Measurements from ENCODE around the gene LIN54. TPM values are rescaled to one million over a fixed set of nuclear protein-coding genes. Genes with fewer than 3 reads are reported as not detected.
A peak's percentile ranks its signal among the peaks of the same experiment; 100 is the strongest.
"Not testable (repeated sequence)": the region's sequence is repeated elsewhere in the genome, so short reads cannot be mapped to it uniquely, and the experiment has no call there.

LIN54 gene
- total RNA-seq, result 10 to 100 TPM in 2 of 3 donors, 1 to 10 TPM in 1; 9.8 to 14.0 (median 11.7) TPM

DNA sequence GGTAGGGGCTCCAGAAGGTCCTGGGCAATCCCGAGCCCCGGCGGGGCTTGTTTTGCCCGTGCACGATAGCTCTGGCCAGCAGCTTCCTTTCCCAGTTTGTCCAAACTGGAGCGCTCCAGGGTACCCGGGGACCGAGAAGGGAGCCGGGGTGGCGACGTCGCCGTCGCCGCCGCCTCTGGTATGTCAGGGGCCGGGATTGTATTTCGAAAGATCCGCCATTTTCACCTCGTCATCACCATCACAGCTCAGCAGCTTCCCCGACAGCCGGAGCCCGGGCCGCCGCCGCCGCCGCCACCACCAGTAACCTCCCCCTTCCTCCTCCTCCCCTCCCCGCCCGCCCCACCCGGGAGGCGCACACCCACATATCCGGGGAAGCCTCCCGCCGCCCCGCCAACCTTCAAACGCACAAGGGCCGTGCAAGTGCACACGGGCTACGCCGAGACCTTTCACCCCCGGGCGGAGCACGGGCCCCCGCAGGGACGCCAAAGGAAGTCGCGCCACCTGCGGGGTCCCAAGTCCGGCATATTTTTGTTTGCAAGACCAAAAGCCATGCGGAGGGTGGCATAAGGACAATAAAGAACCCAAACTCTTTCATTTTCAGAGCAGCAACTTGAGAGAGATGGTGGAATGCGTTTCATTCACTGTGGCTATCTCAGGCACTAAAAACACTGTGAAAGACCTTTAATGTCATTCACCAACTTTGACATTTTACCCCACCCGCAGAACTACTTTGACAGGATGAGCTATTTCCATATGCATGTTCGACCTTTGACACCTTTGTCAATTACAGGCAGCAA, at the start of gene LIN54:
LIN54 (minus strand) TSS at position 302 of the 797 bp plus-strand sequence. CDS start 25,979 bp downstream, outside the sequence.
- TF ChIP-seq, protein P1, sequence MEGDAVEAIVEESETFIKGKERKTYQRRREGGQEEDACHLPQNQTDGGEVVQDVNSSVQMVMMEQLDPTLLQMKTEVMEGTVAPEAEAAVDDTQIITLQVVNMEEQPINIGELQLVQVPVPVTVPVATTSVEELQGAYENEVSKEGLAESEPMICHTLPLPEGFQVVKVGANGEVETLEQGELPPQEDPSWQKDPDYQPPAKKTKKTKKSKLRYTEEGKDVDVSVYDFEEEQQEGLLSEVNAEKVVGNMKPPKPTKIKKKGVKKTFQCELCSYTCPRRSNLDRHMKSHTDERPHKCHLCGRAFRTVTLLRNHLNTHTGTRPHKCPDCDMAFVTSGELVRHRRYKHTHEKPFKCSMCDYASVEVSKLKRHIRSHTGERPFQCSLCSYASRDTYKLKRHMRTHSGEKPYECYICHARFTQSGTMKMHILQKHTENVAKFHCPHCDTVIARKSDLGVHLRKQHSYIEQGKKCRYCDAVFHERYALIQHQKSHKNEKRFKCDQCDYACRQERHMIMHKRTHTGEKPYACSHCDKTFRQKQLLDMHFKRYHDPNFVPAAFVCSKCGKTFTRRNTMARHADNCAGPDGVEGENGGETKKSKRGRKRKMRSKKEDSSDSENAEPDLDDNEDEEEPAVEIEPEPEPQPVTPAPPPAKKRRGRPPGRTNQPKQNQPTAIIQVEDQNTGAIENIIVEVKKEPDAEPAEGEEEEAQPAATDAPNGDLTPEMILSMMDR (IDR thresholded peaks at IDR 0.05), result no peak
- TF ChIP-seq POLR2A (IDR thresholded peaks at IDR 0.05) (no peak), POLR2AphosphoS5 (IDR thresholded peaks at IDR 0.05) (no peak)
- H3K4me3 ChIP-seq, result peak within 1 kb of the TSS; percentile 66 to 92 (median 75)
- DNase-seq (ENCODE audit: low spot score in 2 of 2), result peak; percentile 70 to 71
- no peaks in the 10 kb centered on the region for H3K9me3 ChIP-seq
- intact Hi-C loops (cut with DNase I; ENCODE audit: low total_unique reads), result no loop called here
- H3K4me1 ChIP-seq, result no peaks in the 10 kb centered on the region
- no peaks in the 10 kb centered on the region for H3K27me3 ChIP-seq
- H3K27ac ChIP-seq, result peak within 1 kb of the TSS; percentile 93 to 95
- H3K36me3 ChIP-seq, result no peaks in the 10 kb centered on the region

DNA sequence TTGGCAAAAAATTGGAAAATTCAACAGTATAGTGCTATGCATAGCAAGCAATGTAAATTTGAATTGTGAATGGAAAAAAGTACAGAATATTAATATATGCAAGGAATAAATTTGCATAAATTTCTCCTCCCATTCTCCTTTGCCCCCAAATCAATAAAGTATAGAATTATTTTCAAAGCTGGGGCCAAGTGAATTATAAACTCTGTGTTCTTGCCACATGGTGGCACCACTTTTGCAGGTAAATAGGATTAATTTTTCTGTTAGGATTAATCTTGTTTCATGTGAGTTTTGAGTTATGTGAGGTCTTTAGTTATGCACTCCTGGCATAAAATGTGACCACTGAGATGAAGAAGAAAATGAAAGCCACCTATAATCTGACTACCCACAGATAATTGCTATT, 44.3 kb upstream of the LIN54 start:
- no peaks in the 10 kb centered on the region for H3K27me3 ChIP-seq
- no peaks in the 10 kb centered on the region for H3K9me3 ChIP-seq
- no peaks in the 10 kb centered on the region for H3K4me1 ChIP-seq
- no peak overlapping the region for H3K27ac ChIP-seq
- no peaks in the 10 kb centered on the region for H3K36me3 ChIP-seq
- intact Hi-C loops (cut with DNase I; ENCODE audit: low total_unique reads), result no loop called here
- H3K4me3 ChIP-seq, result no peak overlapping the region
- DNase-seq (ENCODE audit: low spot score in 2 of 2), result no peak
- TF ChIP-seq, protein P1 (IDR thresholded peaks at IDR 0.05), result peak in 1 of 3 donors; percentile 13
- TF ChIP-seq POLR2AphosphoS5 (IDR thresholded peaks at IDR 0.05), result no peak

DNA sequence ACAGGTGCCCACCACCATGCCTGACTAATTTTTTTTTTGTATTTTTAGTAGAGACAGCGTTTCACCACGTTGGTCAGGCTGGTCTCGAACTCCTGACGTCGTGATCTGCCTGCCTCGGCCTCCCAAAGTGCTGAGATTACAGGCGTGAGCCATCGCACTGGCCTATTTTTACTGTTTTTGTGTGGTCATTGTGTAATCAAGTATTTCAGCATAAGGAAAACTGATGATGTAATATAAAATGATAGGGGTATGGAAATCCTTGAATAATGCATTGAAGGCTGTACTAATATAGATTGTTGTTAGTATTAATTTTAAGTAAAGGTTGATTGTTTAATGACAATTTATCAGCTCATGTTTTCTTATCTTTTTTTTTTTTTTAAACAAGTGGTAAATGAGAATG, 38.2 kb upstream of the LIN54 start:
- H3K27me3 ChIP-seq; H3K27ac ChIP-seq; H3K9me3 ChIP-seq; H3K36me3 ChIP-seq; intact Hi-C loops (cut with DNase I; ENCODE audit: low total_unique reads); H3K4me3 ChIP-seq; H3K4me1 ChIP-seq; DNase-seq (ENCODE audit: low spot score in 2 of 2): not testable (repeated sequence)

DNA sequence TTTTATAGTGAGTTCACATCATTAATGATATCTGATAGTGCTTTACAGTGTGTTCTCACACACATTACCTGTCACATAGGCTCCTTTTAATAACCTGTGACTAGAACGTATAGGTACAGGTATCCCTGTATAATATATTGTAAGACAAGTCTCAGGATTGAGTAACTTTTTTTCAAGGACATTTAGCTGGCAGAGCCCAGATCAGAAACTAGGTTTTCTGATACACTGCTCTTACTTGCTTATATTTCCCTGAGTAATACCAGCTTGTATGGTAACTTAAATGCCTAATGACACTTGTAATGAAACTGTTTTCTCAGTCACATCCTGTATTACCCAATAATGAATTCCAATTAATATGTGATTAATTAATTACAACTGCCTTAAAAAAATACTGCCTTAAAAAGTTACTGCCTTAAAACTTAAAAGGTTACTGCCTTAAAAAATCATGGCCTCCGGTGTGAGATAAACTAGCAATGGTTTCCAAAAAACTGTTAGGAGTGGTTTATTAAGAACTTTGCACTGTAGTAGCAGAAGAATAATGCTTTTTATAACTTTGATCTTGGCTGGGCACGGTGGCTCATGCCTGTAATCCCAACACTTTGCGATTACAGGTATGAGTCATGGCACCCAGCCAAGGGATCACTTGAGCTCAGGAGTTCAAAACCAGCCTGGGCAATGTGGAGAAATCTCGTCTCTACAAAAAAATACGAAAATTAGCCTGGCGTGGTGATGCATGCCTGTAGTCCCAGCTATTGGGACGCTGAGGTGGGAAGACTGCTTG, 36.3 kb upstream of the LIN54 start:
- TF ChIP-seq, protein P1 (IDR thresholded peaks at IDR 0.05), result no peak
- TF ChIP-seq POLR2A (IDR thresholded peaks at IDR 0.05) (no peak), POLR2AphosphoS5 (IDR thresholded peaks at IDR 0.05) (no peak)
- Histone ChIP-seq H3K27ac (no peak overlapping the region), H3K9me3 (no peaks in the 10 kb centered on the region), H3K27me3 (no peaks in the 10 kb centered on the region), H3K36me3 (no peaks in the 10 kb centered on the region), H3K4me3 (no peak overlapping the region), H3K4me1 (no peaks in the 10 kb centered on the region)
- intact Hi-C loops (cut with DNase I; ENCODE audit: low total_unique reads), result no loop called here
- no peak for DNase-seq (ENCODE audit: low spot score in 2 of 2)

DNA sequence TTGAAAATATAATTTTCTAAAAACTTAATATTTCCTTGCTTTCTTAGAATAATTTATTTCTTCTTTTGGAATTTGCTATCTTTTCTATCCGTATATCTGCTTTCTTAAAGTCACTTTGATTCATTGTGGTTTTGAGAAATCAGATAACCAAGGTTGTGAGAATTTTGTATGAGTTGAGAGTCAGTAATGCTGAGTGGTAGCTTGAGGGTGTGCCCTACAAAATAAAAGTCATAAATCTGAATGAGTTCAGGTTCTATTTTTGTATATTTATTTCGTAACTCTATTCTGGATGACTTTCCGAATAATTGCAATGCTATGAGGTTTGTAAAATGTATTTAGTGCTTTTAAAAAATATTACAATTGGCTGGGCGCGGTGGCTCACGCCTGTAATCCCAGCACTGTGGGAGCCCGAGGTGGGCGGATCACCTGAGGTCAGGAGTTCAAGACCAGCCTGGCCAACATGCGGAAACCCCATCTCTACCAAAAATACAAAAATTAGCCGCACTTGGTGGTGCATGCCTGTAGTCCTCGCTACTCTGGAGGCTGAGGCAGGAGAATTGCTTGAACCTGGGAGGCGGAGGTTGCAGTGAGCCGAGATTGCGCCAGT, 33.3 kb upstream of the LIN54 start:
- Histone ChIP-seq H3K27me3 (no peaks in the 10 kb centered on the region), H3K4me3 (no peak overlapping the region), H3K9me3 (no peaks in the 10 kb centered on the region), H3K27ac (no peak overlapping the region), H3K4me1 (no peaks in the 10 kb centered on the region), H3K36me3 (no peaks in the 10 kb centered on the region)
- no peak for DNase-seq (ENCODE audit: low spot score in 2 of 2)
- TF ChIP-seq, protein P1 (IDR thresholded peaks at IDR 0.05), result no peak
- TF ChIP-seq POLR2A (IDR thresholded peaks at IDR 0.05) (no peak), POLR2AphosphoS5 (IDR thresholded peaks at IDR 0.05) (no peak)
- intact Hi-C loops (cut with DNase I; ENCODE audit: low total_unique reads), result no loop called here

DNA sequence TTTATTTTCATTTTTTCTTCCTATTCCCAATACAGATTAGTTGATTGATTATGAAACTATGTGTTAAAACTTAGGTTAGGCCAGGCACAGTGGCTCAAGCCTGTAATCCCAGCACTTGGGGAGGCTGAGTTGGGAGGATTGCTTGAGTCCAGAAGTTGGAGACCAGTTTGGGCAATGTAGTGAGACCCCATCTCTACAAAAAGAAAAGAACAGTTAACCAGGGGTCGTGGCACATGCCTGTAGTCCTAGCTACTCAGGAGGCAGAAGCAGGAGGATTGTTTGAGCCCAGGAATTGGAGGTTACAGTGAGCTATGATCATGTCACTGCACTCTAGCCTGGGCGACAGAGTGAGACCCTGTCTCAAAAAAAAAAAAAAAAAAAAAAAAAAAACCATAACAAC, 32.5 kb upstream of the LIN54 start:
- H3K9me3 ChIP-seq; H3K4me3 ChIP-seq; H3K27ac ChIP-seq; DNase-seq (ENCODE audit: low spot score in 2 of 2); intact Hi-C loops (cut with DNase I; ENCODE audit: low total_unique reads); H3K27me3 ChIP-seq; H3K36me3 ChIP-seq; H3K4me1 ChIP-seq: not testable (repeated sequence)
